ENCODE data around the gene WWOX. TPM values are rescaled to one million over a fixed set of nuclear protein-coding genes. Genes with fewer than 3 reads are reported as not detected.

WWOX gene
- polyA plus RNA-seq, 1 donor from 2014 or later, result 25.6 TPM

GRCh38 chr16:78507576-78507975 is 408.1 kb downstream of the WWOX start:
- Histone ChIP-seq H2AFZ (ENCODE audit: low read depth, low read length) (no peak overlapping the region), H3K79me2 (replicated peaks; ENCODE audit: insufficient read depth, low read length) (no peaks in the 10 kb centered on the region), H3K9me3 (ENCODE audit: low read length) (no peaks in the 10 kb centered on the region), H3K4me3 (ENCODE audit: low read length) (no peak overlapping the region), H3K27me3 (ENCODE audit: insufficient read depth, low read depth, low read length) (no peaks in the 10 kb centered on the region), H4K20me1 (ENCODE audit: insufficient read depth) (no peaks in the 10 kb centered on the region), H3K27ac (ENCODE audit: low read length) (no peak overlapping the region), H3K9ac (ENCODE audit: low read length) (no peak overlapping the region), H3F3A (ENCODE audit: insufficient read depth, low read length, poor library complexity, severe bottlenecking) (no peaks in the 10 kb centered on the region), H3K4me2 (ENCODE audit: low read length) (no peak overlapping the region), H3K9me2 (ENCODE audit: insufficient read depth, low read length) (no peaks in the 10 kb centered on the region), H3K36me3 (ENCODE audit: insufficient read depth, low read length) (no peaks in the 10 kb centered on the region)
- TF ChIP-seq TAF1 (IDR thresholded peaks at IDR 0.05; ENCODE audit: low read depth) (no peak), CTCF (IDR thresholded peaks at IDR 0.05; ENCODE audit: poor library complexity, severe bottlenecking) (no peak)

- no peaks in the 10 kb centered on the region for H3K27me3 ChIP-seq (ENCODE audit: insufficient read depth, low read depth, low read length)
- H3K36me3 ChIP-seq (ENCODE audit: insufficient read depth, low read length), result no peaks in the 10 kb centered on the region
- no peaks in the 10 kb centered on the region for H3K9me2 ChIP-seq (ENCODE audit: insufficient read depth, low read length)
- H3K27ac ChIP-seq (ENCODE audit: low read length), result no peak overlapping the region
- no peaks in the 10 kb centered on the region for H4K20me1 ChIP-seq (ENCODE audit: insufficient read depth)
- H3K4me2 ChIP-seq (ENCODE audit: low read length), result no peak overlapping the region
- no peak for TF ChIP-seq EP300 (conservative IDR thresholded peaks at IDR 0.05; ENCODE audit: poor library complexity, severe bottlenecking)
- TF ChIP-seq CTCF (IDR thresholded peaks at IDR 0.05; ENCODE audit: poor library complexity, severe bottlenecking), result no peak
- no peak for TF ChIP-seq TAF1 (IDR thresholded peaks at IDR 0.05; ENCODE audit: low read depth)
- no peak for TF ChIP-seq SMC3 (conservative IDR thresholded peaks at IDR 0.05; ENCODE audit: poor library complexity)
- no peak for TF ChIP-seq RAD21 (conservative IDR thresholded peaks at IDR 0.05)
- TF ChIP-seq MXI1 (conservative IDR thresholded peaks at IDR 0.05; ENCODE audit: poor library complexity, severe bottlenecking), result no peak
- no peak for TF ChIP-seq EZH2 (IDR thresholded peaks at IDR 0.05; ENCODE audit: borderline replicate concordance, insufficient read depth, low read length, poor library complexity, severe bottlenecking)
- TF ChIP-seq POLR2AphosphoS5 (IDR thresholded peaks at IDR 0.05), result no peak
- no peak for TF ChIP-seq REST (IDR thresholded peaks at IDR 0.05; ENCODE audit: borderline replicate concordance)
- H3K79me2 ChIP-seq (replicated peaks; ENCODE audit: insufficient read depth, low read length), result no peaks in the 10 kb centered on the region
- no peak overlapping the region for H3K9ac ChIP-seq (ENCODE audit: low read length)
- H2AFZ ChIP-seq (ENCODE audit: low read depth, low read length), result no peak overlapping the region
- H3F3A ChIP-seq (ENCODE audit: insufficient read depth, low read length, poor library complexity, severe bottlenecking), result no peaks in the 10 kb centered on the region
- no peak overlapping the region for H3K4me3 ChIP-seq (ENCODE audit: low read length)
- H3K9me3 ChIP-seq (ENCODE audit: low read length), result no peaks in the 10 kb centered on the region
Observed at GRCh38 chr16:78509965-78510364, 410.5 kb downstream of the WWOX start.

All from neural cell (in vitro differentiated cells).